HEK293 (cell line): Measurements from ENCODE around the gene EVA1B.

Source experiments
- CTCF ChIA-PET: fragments of 350-600 bp; formaldehyde crosslinking; extraction: SDS; loops from one replicate; lab custom pipeline; 2021; ENCODE audit warnings: antibody characterized with exemption; lab: Yijun Ruan, JAX
- POLR2A ChIA-PET: fragments of 300-600 bp; formaldehyde crosslinking; extraction: SDS; loops from one replicate; lab custom pipeline; 2020; ENCODE audit warnings: antibody characterized with exemption, inconsistent platforms; lab: Yijun Ruan, JAX
- H3K27ac ChIP-seq: fragments of 200-500 bp; sonication (Bioruptor generic); 2 replicates; pipeline ENCODE4 v1.5.1; 2014; ENCODE audit warnings: low read depth, low read length, control low read depth, inconsistent platforms; ENCODE audit errors: extremely low read depth
- H3K36me3 ChIP-seq, 2 experiments: fragments of 200-500 bp in 1 of 2; sonication (Bioruptor generic) in 1 of 2; 1 replicate in 1 of 2; 2 replicates in 1 of 2; pipeline ENCODE4 v1.5.1; 2014 to 2017; ENCODE audit warnings: inconsistent platforms in 2 of 2, low read length in 2 of 2; ENCODE audit not compliant: control insufficient read depth in 2 of 2, insufficient read depth in 1 of 2
- H3K4me1 ChIP-seq: fragments of 200-500 bp; sonication (Bioruptor generic); 2 replicates; pipeline ENCODE4 v1.5.1; 2014; ENCODE audit warnings: mild to moderate bottlenecking, low read length, inconsistent platforms; ENCODE audit not compliant: control insufficient read depth, insufficient read depth
- H3K4me3 ChIP-seq: 2 replicates; pipeline ENCODE4 v1.5.1; 2011; ENCODE audit warnings: low read depth, mild to moderate bottlenecking, control low read depth, low read length, moderate library complexity
- H3K9me3 ChIP-seq: fragments of 200-500 bp; sonication (Bioruptor generic); 2 replicates; pipeline ENCODE4 v1.5.1; 2014; ENCODE audit warnings: low read depth, low read length, inconsistent platforms; ENCODE audit not compliant: control insufficient read depth, insufficient read depth
- HOXA7 ChIP-seq: sonication (generic); formaldehyde crosslinking; IDR thresholded peaks from 2 replicates; pipeline ENCODE4 v1.8.1; 2022; ENCODE audit warnings: missing genetic modification reagents, borderline replicate concordance
- PRDM10 ChIP-seq: fragments of 450-650 bp; formaldehyde crosslinking; IDR thresholded peaks from 2 replicates; pipeline ENCODE4 v1.5.1; 2016; ENCODE audit warnings: missing biosample characterization, missing genetic modification characterization
- TSHZ1 ChIP-seq: fragments of 450-650 bp; formaldehyde crosslinking; IDR thresholded peaks from 2 replicates; pipeline ENCODE4 v1.5.1; 2016; ENCODE audit warnings: missing biosample characterization, missing genetic modification characterization, borderline replicate concordance
- ZBTB8A ChIP-seq: fragments of 450-650 bp; formaldehyde crosslinking; IDR thresholded peaks from 2 replicates; pipeline ENCODE4 v1.5.1; 2016; ENCODE audit warnings: missing biosample characterization, missing genetic modification characterization
- ZNF114 ChIP-seq: fragments of 450-650 bp; formaldehyde crosslinking; IDR thresholded peaks from 2 replicates; pipeline ENCODE4 v1.5.0; 2017; ENCODE audit warnings: missing biosample characterization, missing genetic modification characterization
- ZNF514 ChIP-seq: fragments of 450-650 bp; formaldehyde crosslinking; IDR thresholded peaks from 2 replicates; pipeline ENCODE4 v1.5.1; 2016; ENCODE audit warnings: missing biosample characterization, missing genetic modification characterization
- ZNF518A ChIP-seq: fragments of 450-650 bp; formaldehyde crosslinking; conservative IDR thresholded peaks from 2 replicates; pipeline ENCODE4 v1.5.1; 2016; ENCODE audit warnings: low read depth, missing biosample characterization, missing genetic modification characterization
- ZNF555 ChIP-seq: fragments of 450-650 bp; formaldehyde crosslinking; conservative IDR thresholded peaks from 2 replicates; pipeline ENCODE4 v1.5.1; 2017; ENCODE audit warnings: missing biosample characterization, mild to moderate bottlenecking, missing genetic modification characterization, inconsistent platforms

Gene EVA1B

GRCh38 chr1:36276688-36277087 lies 46.8 kb downstream of the EVA1B start:
- Histone ChIP-seq H3K4me3 (no peak overlapping the region), H3K4me1 (peaks cover 3% of the 10 kb centered on the region; the same call in 1 of the 2 replicates), H3K36me3 (peaks cover 0 to 30% of the 10 kb centered on the region in 2 experiments; a peak in 2 of 3 replicates), H3K27ac (no peak overlapping the region), H3K9me3 (no peaks in the 10 kb centered on the region)
- ChIA-PET POLR2A (no interaction called here), CTCF (interaction anchor here (0.7 kb wide), 3 partner anchors 9 to 1659 kb away, joined by 4 to 5 read pairs (median 4); no protein-coding TSS in a partner anchor)
- TF ChIP-seq PRDM10 (tag by site-specific recombination) (peak; percentile 65), ZNF518A (tag by site-specific recombination) (no peak)

- no peaks in the 10 kb centered on the region for H3K9me3 ChIP-seq
- TF ChIP-seq HOXA7 (CRISPR knock-in tag) (no peak), ZNF555 (no peak), ZBTB8A (tag by site-specific recombination) (no peak), ZNF114 (tag by site-specific recombination) (no peak)
- TF ChIP-seq, all 188 proteins: peak for 0
- CTCF ChIA-PET: interaction anchor here (0.8 to 1.2 kb wide), 3 partner anchors 12 to 86 kb away, joined by 3 read pairs; no protein-coding TSS in a partner anchor
- H3K4me1 ChIP-seq: no peaks in the 10 kb centered on the region; the same call in 1 of the 2 replicates
- peaks cover 13 to 48% of the 10 kb centered on the region in 2 experiments; a peak in 2 of 3 replicates for H3K36me3 ChIP-seq
- no peak overlapping the region for H3K27ac ChIP-seq
- POLR2A ChIA-PET: no interaction called here
- H3K4me3 ChIP-seq: no peak overlapping the region
Observed at GRCh38 chr1:36274201-36274600, 49.2 kb downstream of the EVA1B start.

GRCh38 chr1:36273024-36273423 lies 50.4 kb downstream of the EVA1B start:
- no peaks in the 10 kb centered on the region for H3K4me1 ChIP-seq
- ChIA-PET POLR2A (no interaction called here), CTCF (interaction anchor here (0.6 to 1.2 kb wide), 3 partner anchors 48 to 1236 kb away, joined by 3 read pairs; no protein-coding TSS in a partner anchor)

More at GRCh38 chr1:36273024-36273423, 50.4 kb downstream of the EVA1B start:
- Histone ChIP-seq H3K27ac (no peak overlapping the region), H3K4me3 (no peak overlapping the region), H3K36me3 (peaks cover 13 to 59% of the 10 kb centered on the region in 2 experiments; a peak in 2 of 3 replicates), H3K9me3 (no peaks in the 10 kb centered on the region)
- TF ChIP-seq ZNF514: no peak
- TF ChIP-seq TSHZ1 (tag by site-specific recombination): no peak
